Ovary (tissue), 9 donors: ENCODE data around the gene KLHL25. TPM values are rescaled to one million over a fixed set of nuclear protein-coding genes. Genes with fewer than 3 reads are reported as not detected.

Experiments
- DNase-seq, 5 donors: peaks; one replicate each; pipeline ENCODE4 v3.0.0-alpha.2; 2019 to 2020
- H3K27ac ChIP-seq, 2 donors: fragments of 200-600 bp; one replicate each; pipeline versions ENCODE4 v1.5.1 to v1.8.0; 2019 to 2022
- H3K27me3 ChIP-seq: fragments of 200-600 bp; one replicate; pipeline ENCODE4 v1.8.0; 2022
- H3K36me3 ChIP-seq: fragments of 200-600 bp; sonication (generic); one replicate; pipeline ENCODE4 v1.5.1; 2019
- H3K4me1 ChIP-seq: one replicate; pipeline ENCODE4 v1.8.1; 2013; ENCODE audit warnings: mild to moderate bottlenecking, moderate library complexity; ENCODE audit not compliant: insufficient read depth
- H3K4me3 ChIP-seq: fragments of 200-600 bp; sonication (generic); one replicate; pipeline ENCODE4 v1.5.1; 2017
- H3K9me3 ChIP-seq, 2 donors: fragments of 200-600 bp in 1 of 2; sonication (generic) in 1 of 2; one replicate each; pipeline versions ENCODE4 v1.5.1 to v1.8.1; 2013 to 2019; ENCODE audit warnings: mild to moderate bottlenecking in 1 of 2, moderate library complexity in 1 of 2
- CTCF ChIP-seq, 3 donors: fragments of 450-650 bp in 2 of 3; fragments of 200-600 bp in 1 of 3; IDR thresholded peaks; one replicate each; pipeline versions ENCODE4 v1.5.1 to v1.8.0; 2016 to 2022; ENCODE audit warnings: antibody characterized with exemption in 3 of 3, mild to moderate bottlenecking in 1 of 3
- EP300 ChIP-seq: sonication (generic); formaldehyde crosslinking; IDR thresholded peaks from one replicate; pipeline ENCODE4 v1.6.1; 2017; ENCODE audit warnings: antibody characterized with exemption
- POLR2A ChIP-seq: fragments of 450-650 bp; IDR thresholded peaks from one replicate; pipeline ENCODE4 v1.6.1; 2017; ENCODE audit warnings: antibody characterized with exemption, mild to moderate bottlenecking, moderate library complexity
- WGBS, 3 donors: extraction: QIAGEN DNeasy Blood & Tissue Kit in 1 of 3; methylation state at CpG; one replicate each; pipeline versions ENCODE4 v1.1.5 to v1.1.7; 2013 to 2017; 5-methylcytosine and 5-hydroxymethylcytosine counted together
- intact Hi-C, 4 donors: fragments of 100-400 bp; cut with DNase I; formaldehyde crosslinking; loops; one replicate each; pipeline versions ENCODE4 v1.11.0 to v1.15.1; 2022 to 2023
- polyA plus RNA-seq, 2 donors: library from polyadenylated mRNA; stranded (reverse); fragments of 200-250 nt in 1 of 2; fragments of 350-450 nt in 1 of 2; fragmentation: Illumina TruSeq in 1 of 2; extraction: RNeasy Lipid Tissue Mini Kit (QIAGEN cat#74804) in 1 of 2; gene quantifications; one replicate each; pipeline ENCODE4 v1.2.3, GENCODE V29; 2013 to 2014
- total RNA-seq, 7 donors: library from RNA; depleted of rRNA in 2 of 7; stranded (reverse); fragments of >200 nt in 2 of 7; fragmentation: NEBNext Ultra II Directional in 3 of 7; extraction: Animal tissue kit (Norgen Biotek cat#: 25700) in 3 of 7; gene quantifications; one replicate each; pipeline versions ENCODE4 v1.1.0 to v1.2.4, GENCODE V29; 2016 to 2023
- donor health status: DM: no; HTN: no; CAD: no; lungs with moderate emphysema.
- donor health status: DM: no; HTN: no; CAD: no.
- donor health status: Bipolar disorder and iron deficiency.
- donor health status: DM: yes; HTN: yes; CAD: no.
- donor health status: DM: no; HTN: no; CAD: no.
- donor health status: DM: yes; HTN: yes; CAD: no.

The KLHL25 gene
- total and polyA plus RNA-seq, 9 donors, result 0.58 to 9.6 (median 5.8) TPM

GRCh38 chr15:85771781-85772445 lies 22.8 kb downstream of the KLHL25 start:
- intact Hi-C loops, result no loop called here
- Histone ChIP-seq H3K27me3 (no peaks in the 10 kb centered on the region), H3K36me3 (no peaks in the 10 kb centered on the region), H3K4me1 (peaks cover 20% of the 10 kb centered on the region), H3K27ac (peak overlapping the region in 1 of 2 donors; percentile 65), H3K4me3 (no peak overlapping the region), H3K9me3 (no peaks in the 10 kb centered on the region)
- WGBS, 3 donors, result 41 to 51% (median 46%) methylated on average over 13 of the region's 13 CpGs
- no peak for TF ChIP-seq POLR2A
- TF ChIP-seq EP300, result peak; percentile 99
- DNase-seq, result peak in 4 of 5 donors; percentile 60 to 84 (median 70)

GRCh38 chr15:85771271-85771670 lies 23.5 kb downstream of the KLHL25 start:
- intact Hi-C loops, result no loop called here
- WGBS, 3 donors, result 11 to 17% (median 16%) methylated on average over 5 of the region's 5 CpGs
- Histone ChIP-seq H3K4me1 (peaks cover 20% of the 10 kb centered on the region), H3K27me3 (no peaks in the 10 kb centered on the region), H3K27ac (peak overlapping the region in 1 of 2 donors; percentile 65), H3K36me3 (no peaks in the 10 kb centered on the region), H3K4me3 (no peak overlapping the region), H3K9me3 (no peaks in the 10 kb centered on the region)
- TF ChIP-seq POLR2A (no peak), EP300 (no peak), CTCF (IDR thresholded peaks at IDR 0.05) (no peak)
- DNase-seq, result no peak

- Histone ChIP-seq H3K27me3 (no peaks in the 10 kb centered on the region), H3K27ac (peak overlapping the region in 1 of 2 donors; percentile 65), H3K9me3 (no peaks in the 10 kb centered on the region), H3K36me3 (no peaks in the 10 kb centered on the region), H3K4me1 (peaks cover 20% of the 10 kb centered on the region), H3K4me3 (no peak overlapping the region)
- no peak for DNase-seq
- intact Hi-C loops, result no loop called here
- TF ChIP-seq CTCF (IDR thresholded peaks at IDR 0.05) (no peak), EP300 (no peak), POLR2A (no peak)
- 83 to 88% (median 83%) methylated on average over 21 of the region's 21 CpGs for WGBS, 3 donors
Measured at GRCh38 chr15:85770096-85771041, 24.4 kb downstream of the KLHL25 start.

- intact Hi-C loops, result no loop called here
- no peak for DNase-seq
- Histone ChIP-seq H3K36me3 (no peaks in the 10 kb centered on the region), H3K9me3 (no peaks in the 10 kb centered on the region), H3K4me1 (peaks cover 20% of the 10 kb centered on the region), H3K27ac (no peak overlapping the region), H3K27me3 (no peaks in the 10 kb centered on the region), H3K4me3 (no peak overlapping the region)
- no peak for TF ChIP-seq POLR2A
- no peak for TF ChIP-seq EP300
- TF ChIP-seq CTCF (IDR thresholded peaks at IDR 0.05), result no peak
- 97 to 98% (median 98%) methylated on average over 42 of the region's 42 CpGs for WGBS, 3 donors
Measured at GRCh38 chr15:85769182-85769900, 25.4 kb downstream of the KLHL25 start.
